Lower leg skin (tissue), 3 donors: ENCODE measurements around the gene ACER3.

Experiments
- CTCF ChIP-seq, 3 donors: fragments of 450-650 bp; IDR thresholded peaks; one replicate each; pipeline ENCODE4 v1.5.1; 2016; ENCODE audit warnings: antibody characterized with exemption in 3 of 3, mild to moderate bottlenecking in 3 of 3, moderate library complexity in 2 of 3
- POLR2A ChIP-seq, 2 donors: fragments of 450-650 bp; IDR thresholded peaks; one replicate each; pipeline ENCODE4 v1.6.1; 2016 to 2017; ENCODE audit warnings: antibody characterized with exemption in 2 of 2, mild to moderate bottlenecking in 1 of 2, moderate library complexity in 1 of 2

GRCh38 chr11:76824980-76825725 lies 35.6 kb upstream of the ACER3 start:
- no peak for TF ChIP-seq CTCF (IDR thresholded peaks at IDR 0.05)
- TF ChIP-seq POLR2A (IDR thresholded peaks at IDR 0.05) = no peak
